ES-I3 (cell line): ENCODE results near the gene WDR37.

Experiments used
- H3K36me3 ChIP-seq: 2 replicates; pipeline ENCODE4 v1.6.1; 2013; ENCODE audit warnings: mild to moderate bottlenecking, low read length, control low read depth, moderate library complexity; ENCODE audit not compliant: insufficient read depth
- H3K4me1 ChIP-seq: 2 replicates; pipeline ENCODE4 v1.6.1; 2013; ENCODE audit warnings: mild to moderate bottlenecking, control low read depth, low read length; ENCODE audit not compliant: insufficient read depth
- H3K9ac ChIP-seq: 2 replicates; pipeline ENCODE4 v1.6.1; 2013; ENCODE audit warnings: low read depth, mild to moderate bottlenecking, low read length, moderate library complexity
- H3K9me3 ChIP-seq: 2 replicates; pipeline ENCODE4 v1.6.1; 2013; ENCODE audit warnings: mild to moderate bottlenecking, low read length, moderate library complexity; ENCODE audit not compliant: control insufficient read depth, insufficient read depth

Gene WDR37

DNA sequence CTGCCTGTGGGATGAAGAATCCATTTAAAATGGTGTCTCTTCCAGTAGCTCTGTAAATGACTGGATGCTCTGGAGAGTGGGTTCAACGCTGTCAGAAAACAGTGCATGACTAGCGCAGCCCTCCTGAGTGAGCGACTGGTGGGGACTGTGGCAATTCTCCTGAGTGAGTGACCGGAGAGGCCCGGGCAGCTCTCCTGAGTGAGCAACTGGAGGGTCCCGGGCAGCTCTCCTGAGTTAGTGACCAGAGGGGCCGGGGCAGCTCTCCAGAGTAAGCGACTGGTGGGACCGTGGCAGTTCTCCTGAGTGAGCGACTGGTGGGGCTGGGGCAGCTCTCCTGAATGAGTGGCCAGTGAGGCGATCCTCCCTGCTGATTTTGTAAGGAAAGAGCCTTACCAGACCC is 85.5 kb downstream of the WDR37 start:
- H3K4me1 ChIP-seq = no peaks in the 10 kb centered on the region
- no peaks in the 10 kb centered on the region for H3K9me3 ChIP-seq
- no peaks in the 10 kb centered on the region for H3K36me3 ChIP-seq
- no peak overlapping the region for H3K9ac ChIP-seq

DNA sequence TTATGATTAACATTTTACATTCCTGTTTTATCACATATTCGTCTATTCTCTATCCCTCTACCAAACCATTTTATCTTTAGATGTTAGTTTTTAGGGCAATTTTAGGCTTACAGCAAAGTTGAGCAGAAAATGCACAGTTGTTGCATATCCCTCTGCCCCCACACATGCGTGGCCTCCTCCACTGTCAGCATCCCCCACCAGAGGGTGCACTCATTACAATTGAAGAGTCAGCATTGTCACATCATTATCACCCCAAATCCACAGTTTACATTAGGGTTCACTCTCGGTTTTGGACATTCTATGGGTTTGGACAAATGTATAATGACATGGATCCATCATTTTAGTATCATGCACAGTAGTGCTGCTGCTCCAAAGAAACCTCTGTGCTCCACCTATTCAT is 86.4 kb downstream of the WDR37 start:
- no peaks in the 10 kb centered on the region for H3K36me3 ChIP-seq
- no peaks in the 10 kb centered on the region for H3K4me1 ChIP-seq
- H3K9ac ChIP-seq = no peak overlapping the region
- no peaks in the 10 kb centered on the region for H3K9me3 ChIP-seq

DNA sequence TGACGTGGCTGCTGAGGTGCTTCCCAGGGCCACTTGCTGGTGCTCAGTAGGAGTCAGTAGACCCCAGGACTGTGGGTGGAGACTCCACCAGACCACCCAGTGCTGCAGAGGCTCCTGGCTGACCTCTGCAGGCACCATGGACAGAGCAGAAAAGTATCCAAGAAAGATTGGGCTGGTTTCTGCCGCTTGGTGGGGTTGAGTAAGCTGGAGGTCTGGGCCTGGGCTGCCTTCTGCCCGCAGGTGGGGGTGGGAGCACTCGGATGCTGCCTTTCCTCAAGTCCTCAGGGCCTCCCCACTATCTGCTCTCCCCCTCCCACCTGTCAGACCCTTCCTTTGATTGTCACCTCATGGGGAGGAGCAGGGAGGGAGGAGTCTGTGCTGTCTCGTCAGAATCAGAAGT is 91.6 kb downstream of the WDR37 start:
- no peaks in the 10 kb centered on the region for H3K9me3 ChIP-seq
- H3K36me3 ChIP-seq = no peaks in the 10 kb centered on the region
- no peaks in the 10 kb centered on the region for H3K4me1 ChIP-seq
- no peak overlapping the region for H3K9ac ChIP-seq

DNA sequence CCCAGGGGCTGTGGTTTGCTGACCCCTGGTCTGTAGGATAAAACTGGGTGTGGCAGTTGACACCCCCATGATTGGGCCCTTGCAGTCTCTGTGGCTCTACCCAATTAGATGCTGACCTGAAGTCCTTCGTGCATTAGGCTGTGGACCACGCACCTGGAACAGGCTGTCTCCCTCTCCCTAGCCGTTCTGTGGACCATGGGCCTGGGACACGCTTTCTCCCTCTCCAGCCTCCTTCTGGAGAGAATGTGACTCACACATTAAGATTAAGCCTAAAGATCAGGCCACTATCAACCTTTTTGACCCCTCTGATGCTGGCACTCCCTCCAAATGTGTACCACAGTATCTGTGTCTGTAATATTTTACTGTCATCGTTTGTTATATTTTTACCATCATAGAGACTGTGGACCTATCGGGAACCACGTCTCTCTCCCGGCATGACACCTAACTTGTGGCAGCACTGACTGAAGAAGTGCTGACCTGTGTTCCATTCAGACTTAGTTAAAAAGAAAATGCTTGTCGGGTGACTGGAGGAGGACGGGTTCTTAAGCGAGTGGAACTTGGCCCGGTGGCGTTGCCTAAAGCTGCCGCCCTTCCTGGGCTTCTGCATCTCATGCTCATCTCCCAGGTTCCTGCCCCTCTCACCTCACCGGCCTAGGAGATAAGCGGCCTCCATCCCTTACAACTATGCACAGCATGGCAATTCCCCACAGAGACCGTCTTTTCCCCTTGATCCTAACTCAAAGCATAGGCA is 92.8 kb downstream of the WDR37 start:
- no peaks in the 10 kb centered on the region for H3K4me1 ChIP-seq
- no peaks in the 10 kb centered on the region for H3K36me3 ChIP-seq
- H3K9ac ChIP-seq = no peak overlapping the region
- H3K9me3 ChIP-seq = no peaks in the 10 kb centered on the region

DNA sequence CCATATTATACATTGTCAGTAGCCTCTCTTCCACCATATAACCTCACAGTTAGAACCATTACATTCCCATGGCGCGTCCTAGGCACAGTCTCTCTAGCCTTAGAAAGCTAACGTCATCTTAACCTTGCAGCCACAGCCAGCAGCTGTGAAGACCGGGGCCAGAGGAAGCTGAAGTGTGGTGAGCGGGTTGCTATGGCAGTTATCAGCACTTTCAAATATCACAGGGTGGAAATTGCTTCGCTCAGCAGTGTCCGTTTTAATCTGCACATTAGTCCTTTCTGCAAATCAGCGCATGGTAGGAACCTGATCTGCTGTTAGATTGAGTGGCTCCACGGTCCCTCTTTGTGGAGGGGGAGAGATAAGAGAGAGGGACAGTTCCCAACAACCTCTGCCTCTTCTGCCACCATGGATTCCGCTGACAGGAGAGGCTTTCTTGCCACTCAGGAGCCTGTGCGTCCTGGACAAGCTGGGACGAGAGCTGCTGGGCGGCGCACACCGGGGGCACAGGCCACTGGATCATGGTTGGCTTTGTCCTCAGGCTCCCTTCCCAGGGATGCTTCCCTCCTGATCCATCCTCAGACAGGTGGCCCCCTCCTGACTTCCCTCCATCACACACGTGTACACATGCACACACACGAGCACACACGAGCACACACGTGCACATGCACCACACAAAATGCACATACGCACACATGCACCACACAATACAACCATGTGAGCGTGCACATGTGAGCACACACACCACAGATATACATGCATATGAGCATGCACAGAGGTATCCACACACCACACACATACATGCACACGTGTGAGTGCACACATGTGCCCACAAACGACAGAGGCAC is 93.8 kb downstream of the WDR37 start:
- Histone ChIP-seq H3K4me1 (no peaks in the 10 kb centered on the region), H3K36me3 (no peaks in the 10 kb centered on the region), H3K9ac (no peak overlapping the region), H3K9me3 (no peaks in the 10 kb centered on the region)

DNA sequence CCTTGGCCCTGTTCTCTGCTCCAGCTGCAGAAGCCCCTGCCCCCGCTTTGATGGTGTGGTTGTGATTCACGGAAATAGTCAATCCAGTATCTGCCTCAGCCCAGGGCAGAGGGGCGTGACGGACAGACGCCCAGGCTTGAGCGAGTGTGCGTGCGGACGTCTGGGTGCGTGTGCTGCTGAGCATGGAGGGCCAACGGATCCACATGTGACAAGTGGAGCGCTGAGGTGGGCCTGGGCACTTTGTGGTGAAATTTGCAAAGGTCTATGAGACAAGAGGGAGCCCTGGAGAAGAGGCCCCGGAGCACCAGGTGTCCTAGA is 94.4 kb downstream of the WDR37 start:
- no peak overlapping the region for H3K9ac ChIP-seq
- H3K9me3 ChIP-seq = no peaks in the 10 kb centered on the region
- no peaks in the 10 kb centered on the region for H3K4me1 ChIP-seq
- H3K36me3 ChIP-seq = no peaks in the 10 kb centered on the region

DNA sequence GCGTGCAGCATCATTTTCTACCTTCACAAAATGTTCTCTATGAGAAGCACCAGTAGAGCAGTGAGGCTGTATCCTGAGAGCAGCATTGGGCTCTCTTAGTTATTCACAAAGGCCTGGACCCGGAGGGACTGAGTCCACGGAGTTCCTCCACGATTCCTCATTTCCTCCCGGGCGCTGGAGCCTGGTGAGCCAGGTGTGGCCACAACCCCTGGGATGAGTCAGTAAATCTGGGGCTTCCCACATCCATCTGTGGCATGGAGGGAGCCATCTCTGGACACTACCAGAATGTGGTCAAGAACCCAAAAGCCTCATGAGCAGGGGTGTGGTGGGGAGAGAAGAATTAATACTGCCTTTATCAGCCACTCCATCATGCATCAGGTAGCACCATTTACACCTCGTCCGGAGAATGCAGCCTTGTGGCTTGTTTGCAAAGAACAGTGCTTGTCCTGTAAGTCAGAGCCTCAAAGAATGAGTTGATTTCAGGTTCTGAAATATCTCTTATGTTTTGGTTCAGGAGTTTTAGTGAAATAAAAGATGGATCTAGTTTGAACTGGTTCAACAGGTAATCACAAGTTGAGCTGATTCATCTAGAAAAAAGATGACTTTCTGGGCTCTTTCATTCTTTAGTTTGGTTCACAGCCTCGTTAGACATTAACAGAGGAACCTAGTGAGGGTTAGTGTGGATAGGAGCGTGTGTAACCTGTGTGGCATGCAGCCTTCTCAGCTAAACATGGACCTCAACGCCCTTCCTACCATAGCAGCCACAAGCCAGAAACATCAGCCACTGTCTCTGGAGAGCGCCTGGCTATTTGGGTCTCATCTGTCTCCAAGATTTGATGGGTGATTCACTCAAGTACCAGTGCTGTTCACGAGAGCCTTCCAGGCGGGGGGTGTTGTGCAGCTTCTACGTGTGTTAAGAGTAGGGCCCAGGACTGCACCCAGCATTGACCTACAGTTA is 95.2 kb downstream of the WDR37 start:
- Histone ChIP-seq H3K36me3 (no peaks in the 10 kb centered on the region), H3K9ac (no peak overlapping the region), H3K4me1 (no peaks in the 10 kb centered on the region), H3K9me3 (no peaks in the 10 kb centered on the region)

DNA sequence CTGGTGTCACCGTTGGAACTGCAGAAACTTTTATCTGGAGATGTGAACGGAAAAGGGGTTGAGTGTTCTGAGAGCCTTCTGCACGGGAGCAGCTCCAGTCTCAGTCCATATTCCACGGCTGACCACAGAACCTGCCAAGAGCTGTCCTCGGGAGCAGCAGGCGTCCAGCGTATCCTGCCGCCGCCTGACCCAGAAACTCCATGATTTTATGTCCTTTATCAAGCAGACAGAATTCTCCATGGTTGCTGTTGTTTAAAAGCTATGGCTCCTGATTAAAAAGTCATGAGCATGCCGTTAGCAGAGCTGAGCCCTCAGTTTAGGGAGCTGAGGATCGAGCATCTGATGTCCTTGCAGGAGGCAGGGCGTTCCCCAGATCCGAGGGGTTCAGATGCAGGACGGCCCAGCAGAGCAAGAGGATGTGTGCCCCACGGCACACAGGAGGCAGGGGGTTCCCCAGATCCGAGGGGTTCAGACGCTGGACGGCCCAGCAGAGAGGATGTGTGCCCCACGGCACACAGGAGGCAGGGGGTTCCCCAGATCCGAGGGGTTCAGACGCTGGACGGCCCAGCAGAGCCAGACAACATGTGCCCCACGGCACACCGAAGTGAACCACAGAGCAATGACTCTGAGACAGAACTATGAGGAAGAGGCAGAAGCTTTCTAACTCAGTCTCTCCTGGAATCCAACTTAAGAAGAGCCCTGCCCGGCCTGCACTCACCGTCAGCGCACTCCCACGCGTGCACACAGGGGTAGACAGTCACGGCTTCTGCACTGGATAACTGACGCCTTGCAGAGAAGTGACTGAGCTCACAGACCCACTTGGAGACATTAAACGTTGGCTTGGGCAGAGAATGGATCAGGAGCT is 96.4 kb downstream of the WDR37 start:
- H3K36me3 ChIP-seq = no peaks in the 10 kb centered on the region
- H3K4me1 ChIP-seq = no peaks in the 10 kb centered on the region
- no peak overlapping the region for H3K9ac ChIP-seq
- no peaks in the 10 kb centered on the region for H3K9me3 ChIP-seq

DNA sequence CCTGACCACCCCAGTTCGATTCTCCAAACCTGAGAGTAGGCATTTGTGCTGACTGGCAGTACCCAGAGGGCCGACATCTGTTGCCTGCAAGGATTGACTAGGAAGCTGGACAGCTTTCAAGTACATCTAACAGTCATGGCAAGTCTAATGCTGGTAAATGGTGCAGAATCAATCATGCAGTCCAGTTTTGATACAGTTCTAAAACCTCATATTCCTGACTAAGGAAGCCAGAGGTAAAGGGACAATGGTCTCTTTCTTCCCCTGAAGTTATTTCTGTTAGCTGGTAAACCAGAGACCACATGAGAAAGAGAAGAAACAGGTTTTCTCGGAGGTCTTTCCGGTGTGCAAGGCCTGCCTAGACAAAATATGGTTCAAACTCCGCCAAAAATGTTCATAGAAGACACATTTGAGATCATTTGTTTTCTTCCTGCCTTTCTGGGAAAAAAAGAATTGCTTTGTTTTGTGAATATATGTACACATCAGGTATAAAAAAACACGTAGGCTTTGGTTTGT is 97.1 kb downstream of the WDR37 start:
- Histone ChIP-seq H3K9ac (no peak overlapping the region), H3K9me3 (no peaks in the 10 kb centered on the region), H3K36me3 (no peaks in the 10 kb centered on the region), H3K4me1 (no peaks in the 10 kb centered on the region)

DNA sequence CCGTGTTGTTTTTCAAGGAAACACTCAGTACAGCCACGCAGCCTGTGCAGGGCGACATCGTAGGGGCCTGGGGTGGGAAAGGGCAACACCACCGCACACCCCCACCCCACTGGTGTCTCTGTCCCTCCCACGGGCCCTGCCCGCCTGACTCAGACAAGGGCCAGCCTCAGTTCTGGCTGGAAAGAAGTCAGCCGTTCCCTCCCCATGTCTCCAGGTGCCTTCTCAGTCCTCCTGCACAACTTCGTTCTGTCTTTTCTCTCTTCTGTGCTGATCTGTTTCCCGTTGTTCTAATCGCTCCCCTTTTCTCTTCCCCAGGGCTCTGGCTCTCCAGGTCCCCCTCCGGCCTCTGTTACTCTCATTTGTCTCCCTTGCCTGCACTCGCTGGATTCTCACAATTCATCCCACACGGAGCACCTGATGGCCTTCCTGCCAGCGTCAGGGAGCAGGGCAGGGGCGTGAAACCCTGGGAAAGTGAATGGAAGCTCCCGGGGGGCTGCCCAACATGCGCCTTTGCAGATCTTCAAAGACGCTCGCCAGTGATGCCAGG is 97.7 kb downstream of the WDR37 start:
- Histone ChIP-seq H3K9ac (no peak overlapping the region), H3K9me3 (no peaks in the 10 kb centered on the region), H3K36me3 (no peaks in the 10 kb centered on the region), H3K4me1 (no peaks in the 10 kb centered on the region)

DNA sequence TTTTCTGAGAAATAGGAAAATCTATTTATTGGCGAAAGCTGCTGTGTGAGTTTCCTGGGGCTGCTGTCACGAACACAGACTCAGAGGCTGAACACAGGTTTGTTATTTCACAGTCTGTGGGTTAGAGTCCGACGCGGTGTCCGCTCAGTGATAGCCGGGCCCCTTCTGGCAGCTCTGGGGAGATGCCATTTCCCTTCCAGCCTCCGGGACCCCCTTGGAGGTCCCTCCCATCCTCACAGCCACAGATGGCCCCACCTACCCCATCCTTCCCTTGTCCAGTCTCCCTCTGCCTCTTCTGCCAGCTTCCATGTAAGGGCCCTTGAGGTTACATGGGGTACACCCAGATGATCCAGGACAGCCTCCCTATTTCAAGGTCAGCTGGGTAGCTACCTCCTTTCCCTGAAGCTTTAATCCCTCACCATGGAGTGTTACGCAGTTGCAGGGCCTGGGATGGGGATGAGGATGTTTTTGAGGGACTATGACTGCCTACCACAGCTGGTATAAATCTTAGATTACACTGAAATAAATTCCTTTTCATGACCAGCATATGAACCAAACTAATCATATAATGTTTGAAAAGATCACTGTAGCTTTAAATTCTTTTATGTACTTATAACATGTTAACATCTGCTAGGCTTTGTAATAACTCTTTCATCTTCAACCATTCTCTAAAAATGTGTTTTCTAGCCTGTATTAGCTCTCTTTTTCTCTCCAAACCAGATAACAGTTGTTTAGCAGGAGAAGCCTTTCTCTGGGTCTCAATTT is 98.5 kb downstream of the WDR37 start:
- H3K9ac ChIP-seq = no peak overlapping the region
- H3K9me3 ChIP-seq = no peaks in the 10 kb centered on the region
- no peaks in the 10 kb centered on the region for H3K36me3 ChIP-seq
- no peaks in the 10 kb centered on the region for H3K4me1 ChIP-seq

DNA sequence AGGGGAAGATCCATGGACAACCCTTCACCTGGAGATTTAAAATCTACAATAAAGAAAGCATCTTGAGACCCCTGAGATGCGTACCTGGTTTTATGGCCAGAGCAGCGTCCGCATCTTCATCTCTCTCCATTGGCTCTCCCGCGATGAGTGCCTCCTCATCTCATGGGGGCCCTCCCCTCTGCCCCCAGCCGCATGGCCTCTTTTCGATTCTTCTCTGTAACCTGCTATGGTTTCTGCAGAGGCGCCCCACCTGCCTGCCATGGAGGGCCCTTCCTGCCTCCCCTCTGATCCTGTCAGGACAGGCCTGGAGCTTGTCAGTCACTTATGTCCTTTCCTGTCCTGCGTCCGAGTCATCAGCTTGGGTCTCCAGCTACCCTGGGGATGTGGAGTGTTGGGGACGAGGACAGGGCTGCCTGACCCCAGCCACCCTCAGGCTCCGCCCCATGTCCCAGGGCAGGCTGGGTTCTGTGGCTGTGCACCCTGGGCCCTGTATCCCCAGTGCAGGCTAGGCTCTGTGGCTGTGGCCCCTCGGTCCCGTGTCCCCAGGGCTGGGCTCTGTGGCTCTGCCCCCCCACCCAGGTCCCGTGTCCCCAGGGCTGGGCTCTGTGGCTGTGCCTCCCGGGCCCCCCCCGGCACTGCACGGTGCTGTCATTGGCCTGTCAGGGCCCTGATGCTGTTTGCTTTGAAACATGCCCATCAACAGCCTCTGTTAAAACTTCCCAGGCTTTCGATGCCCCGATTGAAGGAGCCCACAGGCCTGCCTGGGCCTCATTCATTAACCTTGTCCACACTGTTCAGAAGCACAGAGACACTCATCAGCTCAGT is 99.8 kb downstream of the WDR37 start:
- H3K9ac ChIP-seq = no peak overlapping the region
- H3K9me3 ChIP-seq = no peaks in the 10 kb centered on the region
- H3K4me1 ChIP-seq = no peaks in the 10 kb centered on the region
- H3K36me3 ChIP-seq = no peaks in the 10 kb centered on the region
